NK-92 treated with Interleukin-12 subunit alpha and Interleukin-12 subunit beta, amount 100 ng/mL, for 24 hours (cell line): ENCODE results near the gene NBPF1.
"Not testable (repeated sequence)": the region's sequence is repeated elsewhere in the genome, so short reads cannot be mapped to it uniquely, and the experiment has no call there.

ENCODE experiments used
- DNase-seq: peaks from one replicate; lab custom pipeline; 2025; lab: John Stamatoyannopoulos, UW

Gene NBPF1

GRCh38 chr1:16613185-16614147, at the start of gene NBPF1:
Gene NBPF1, minus strand, starts transcription at chr1:16613564.
- DNase-seq: no peak

- not testable (repeated sequence) for DNase-seq
Observed at GRCh38 chr1:16658234-16658633, 44.9 kb upstream of the NBPF1 start.

- not testable (repeated sequence) for DNase-seq
Observed at GRCh38 chr1:16656981-16657683, 43.8 kb upstream of the NBPF1 start.

DNA sequence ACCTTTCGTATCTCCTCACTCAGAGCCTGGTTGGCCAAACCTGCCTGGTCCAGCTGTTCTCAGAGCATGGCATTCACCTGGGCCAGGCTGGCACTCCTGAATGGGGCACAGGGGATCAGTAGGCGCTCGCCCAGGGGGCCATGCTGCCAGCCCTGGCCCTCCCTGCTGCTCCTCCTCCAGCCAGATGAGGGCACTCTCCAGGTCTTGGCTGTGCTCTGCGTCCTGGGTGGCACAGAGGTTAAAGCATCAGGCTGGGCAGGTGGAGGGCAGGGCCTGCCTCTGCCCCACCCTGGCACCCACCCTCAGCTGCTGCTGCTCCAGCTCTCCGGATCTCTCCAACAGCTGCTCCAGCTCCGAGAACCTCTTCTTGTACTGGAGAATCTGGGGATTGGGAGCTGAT, 43.2 kb upstream of the NBPF1 start:
- DNase-seq: not testable (repeated sequence)

DNA sequence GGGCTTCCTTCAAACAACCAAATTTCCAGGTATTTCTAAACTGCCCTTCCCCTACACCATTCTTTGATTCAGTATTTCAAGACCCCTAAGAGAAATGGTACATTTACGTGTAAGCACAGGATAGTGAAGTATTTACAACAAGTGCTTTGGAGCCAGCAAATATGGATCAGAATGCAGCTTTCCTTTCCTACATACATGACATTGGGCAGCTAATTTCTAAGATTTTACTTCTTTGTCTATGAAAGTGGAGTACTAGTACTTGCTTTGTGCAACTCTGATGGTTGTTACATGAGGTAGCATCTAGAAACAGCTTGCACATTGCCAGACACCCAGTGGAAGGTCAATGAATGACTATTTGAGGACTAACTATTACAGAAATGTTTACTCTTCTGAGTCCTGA, 38.2 kb upstream of the NBPF1 start:
- not testable (repeated sequence) for DNase-seq

- DNase-seq: not testable (repeated sequence)
Observed at GRCh38 chr1:16649960-16650359, 36.6 kb upstream of the NBPF1 start.

GRCh38 chr1:16649390-16649789, 36.0 kb upstream of the NBPF1 start:
- DNase-seq: not testable (repeated sequence)

DNA sequence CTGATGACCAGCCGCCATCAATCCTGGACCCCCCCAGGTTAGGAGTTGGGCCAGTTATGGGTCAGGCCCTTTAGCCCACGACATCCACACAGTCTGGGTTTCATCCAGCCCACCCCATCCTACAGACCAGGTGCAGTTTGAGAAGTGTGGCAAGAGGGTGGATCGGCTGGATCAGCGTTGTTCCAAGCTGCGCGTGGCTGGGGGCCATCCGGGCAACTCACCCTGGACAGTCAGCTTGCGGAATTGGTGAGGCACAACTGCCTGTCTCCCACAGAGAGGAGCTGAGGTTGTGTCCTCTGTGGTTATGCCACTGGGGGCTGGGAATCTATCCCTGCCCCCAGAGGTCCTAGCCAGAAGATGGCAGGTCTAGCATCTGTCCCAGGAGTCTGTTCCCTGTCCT, 35.4 kb upstream of the NBPF1 start:
- DNase-seq: not testable (repeated sequence)

DNA sequence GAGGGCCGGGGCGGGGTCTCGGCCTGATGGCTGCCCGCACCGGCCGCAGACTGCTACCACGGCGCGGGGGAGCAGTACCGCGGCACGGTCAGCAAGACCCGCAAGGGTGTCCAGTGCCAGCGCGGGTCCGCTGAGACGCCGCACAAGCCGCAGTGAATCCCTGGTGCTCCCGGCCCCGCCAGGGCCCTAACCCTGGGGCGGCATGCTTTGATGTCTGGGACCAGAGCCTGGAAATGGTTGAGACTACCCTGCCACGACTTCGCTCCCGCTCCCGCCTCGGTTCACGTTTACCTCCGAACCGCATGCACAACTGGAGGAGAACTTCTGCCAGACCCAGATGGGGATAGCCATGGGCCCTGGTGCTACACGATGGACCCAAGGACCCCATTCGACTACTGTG, 34.9 kb upstream of the NBPF1 start:
- not testable (repeated sequence) for DNase-seq

- not testable (repeated sequence) for DNase-seq
Observed at GRCh38 chr1:16647179-16648176, 34.1 kb upstream of the NBPF1 start.

DNA sequence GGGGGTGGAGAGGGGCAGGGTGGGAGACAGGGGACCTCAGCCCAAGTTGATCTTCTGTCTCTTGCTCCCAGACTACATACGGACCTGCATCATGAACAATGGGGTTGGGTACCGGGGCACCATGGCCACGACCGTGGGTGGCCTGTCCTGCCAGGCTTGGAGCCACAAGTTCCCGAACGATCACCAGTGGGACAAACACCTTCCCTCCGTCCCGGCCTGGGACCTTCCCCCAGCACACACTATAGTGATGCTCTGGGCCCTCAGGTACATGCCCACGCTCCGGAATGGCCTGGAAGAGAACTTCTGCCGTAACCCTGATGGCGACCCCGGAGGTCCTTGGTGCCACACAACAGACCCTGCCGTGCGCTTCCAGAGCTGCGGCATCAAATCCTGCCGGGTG, 33.4 kb upstream of the NBPF1 start:
- not testable (repeated sequence) for DNase-seq

- not testable (repeated sequence) for DNase-seq
Observed at GRCh38 chr1:16646061-16646664, 32.8 kb upstream of the NBPF1 start.

GRCh38 chr1:16645271-16646060, 32.1 kb upstream of the NBPF1 start:
- not testable (repeated sequence) for DNase-seq

- peak; percentile 92 for DNase-seq
Observed at GRCh38 chr1:16644482-16645270, 31.3 kb upstream of the NBPF1 start.

DNA sequence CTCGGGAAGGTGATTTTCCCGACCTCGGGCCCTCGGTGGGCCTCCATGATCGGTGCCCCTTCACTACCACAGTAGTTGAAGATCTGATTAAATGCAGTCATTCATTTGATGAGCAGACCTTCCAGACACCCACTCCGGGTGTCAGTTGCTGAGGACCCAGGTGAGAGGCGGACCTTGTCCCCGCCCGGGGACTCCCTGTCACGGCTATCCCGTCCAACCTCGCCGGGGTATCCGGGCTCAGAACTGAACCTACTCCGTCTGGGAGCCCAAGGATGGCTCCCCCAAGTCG, 30.8 kb upstream of the NBPF1 start:
- no peak for DNase-seq

DNA sequence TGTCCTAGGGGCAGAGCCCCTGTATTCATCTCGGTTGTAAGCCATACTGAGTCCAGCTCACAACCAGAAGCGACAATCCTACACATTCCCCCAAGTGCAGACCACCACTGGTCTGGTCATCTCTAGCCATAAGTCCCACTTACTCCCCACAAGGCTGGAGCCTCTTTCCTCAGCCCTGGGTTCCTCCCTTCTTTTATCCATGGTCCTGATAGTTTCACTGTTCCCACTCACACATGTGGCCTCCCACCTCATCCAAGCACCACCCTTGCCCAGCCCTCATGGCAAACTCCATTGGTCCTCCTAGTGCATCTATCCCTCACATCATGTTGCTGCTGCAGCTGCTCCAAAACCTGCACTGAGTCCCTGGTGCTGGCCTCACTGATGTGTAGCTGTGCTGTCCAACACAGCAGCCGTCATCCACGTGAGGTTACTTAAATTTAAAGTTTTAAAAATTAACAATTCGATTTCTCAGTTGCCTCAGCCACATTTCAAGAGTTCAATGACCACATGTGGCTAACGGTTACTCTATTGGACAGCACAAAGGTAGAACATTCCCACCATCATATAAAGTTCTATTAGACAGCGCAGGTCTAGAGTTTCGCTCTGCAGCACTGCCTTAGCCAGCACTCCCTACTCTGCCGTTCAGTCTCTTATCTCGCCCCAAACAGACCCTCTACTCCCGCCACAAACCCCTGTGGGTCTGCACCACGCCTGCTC, 30.3 kb upstream of the NBPF1 start:
- DNase-seq: not testable (repeated sequence)

- DNase-seq: not testable (repeated sequence)
Observed at GRCh38 chr1:16643001-16643411, 29.6 kb upstream of the NBPF1 start.

GRCh38 chr1:16642025-16642966, 28.9 kb upstream of the NBPF1 start:
- not testable (repeated sequence) for DNase-seq
